ENCODE results near the gene LSM7.

DNA sequence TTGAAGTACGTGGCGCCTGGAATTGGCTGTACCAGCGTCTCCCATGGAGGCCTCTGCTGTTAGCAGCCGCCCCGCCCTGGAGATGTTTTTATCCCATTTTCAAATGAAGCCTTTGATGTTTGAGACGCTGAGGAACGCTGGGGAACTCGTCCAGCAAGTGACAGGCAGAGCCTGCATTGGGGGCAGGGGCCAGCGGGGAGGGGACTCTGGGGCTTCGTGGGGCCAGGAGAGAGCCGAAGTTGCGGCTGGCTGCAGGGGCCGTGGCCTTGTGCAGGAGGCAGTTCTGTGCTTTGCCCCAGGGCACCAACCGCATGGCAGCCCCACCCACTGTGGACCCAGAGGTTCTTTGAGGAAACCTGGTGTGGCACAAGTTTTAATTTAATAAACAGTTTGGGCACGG lies 13.6 kb upstream of the LSM7 start:
- no peak for TF ChIP-seq CTCF (IDR thresholded peaks at IDR 0.05)
- TF ChIP-seq POLR2A (IDR thresholded peaks at IDR 0.05): no peak

Measured in uterus (tissue), 2 donors.